Adipose tissue (tissue), 3 donors: Measurements from ENCODE around the gene CARMIL1. TPM values are rescaled to one million over a fixed set of nuclear protein-coding genes. Genes with fewer than 3 reads are reported as not detected.

ENCODE experiments used
- H3K27ac ChIP-seq: one replicate; pipeline ENCODE4 v1.5.1; 2013; ENCODE audit warnings: low read depth, low read length
- WGBS, 3 donors: extraction: QIAGEN DNeasy Blood & Tissue Kit; methylation state at CpG; one replicate each; pipeline ENCODE4 v1.1.7; 2013; 5-methylcytosine and 5-hydroxymethylcytosine counted together
- polyA plus RNA-seq, 3 donors: library from polyadenylated mRNA; stranded (reverse); fragments of 200-250 nt; gene quantifications; one replicate each; pipeline ENCODE4 v1.2.3, GENCODE V29; 2013
- donor health status: healthy with polysubstance abuse.
- donor health status: Bipolar disorder and iron deficiency.
- donor health status: healthy.

The CARMIL1 gene
- polyA plus RNA-seq, 3 donors = 3.0 to 24.6 (median 3.5) TPM

- 87 to 94% (median 88%) methylated on average over 4 of the region's 4 CpGs for WGBS, 3 donors
- no peak overlapping the region for H3K27ac ChIP-seq
Observed at GRCh38 chr6:25498505-25498904, 219.3 kb downstream of the CARMIL1 start.

- no peak overlapping the region for H3K27ac ChIP-seq
- 47 to 54% (median 49%) methylated on average over 3 of the region's 3 CpGs for WGBS, 3 donors
Observed at GRCh38 chr6:25499615-25500235, 220.6 kb downstream of the CARMIL1 start.

- no peak overlapping the region for H3K27ac ChIP-seq
- 94 to 97% (median 96%) methylated on average over 6 of the region's 6 CpGs for WGBS, 3 donors
Observed at GRCh38 chr6:25503686-25504085, 224.5 kb downstream of the CARMIL1 start.

- WGBS, 3 donors = 88 to 94% (median 90%) methylated on average over 4 of the region's 4 CpGs
- no peak overlapping the region for H3K27ac ChIP-seq
Observed at GRCh38 chr6:25504661-25505060, 225.5 kb downstream of the CARMIL1 start.

- WGBS, 3 donors = 70 to 94% (median 93%) methylated on average over 6 of the region's 6 CpGs
- H3K27ac ChIP-seq = no peak overlapping the region
Observed at GRCh38 chr6:25506020-25506419, 226.8 kb downstream of the CARMIL1 start.

GRCh38 chr6:25508051-25508450, 228.9 kb downstream of the CARMIL1 start:
- H3K27ac ChIP-seq = no peak overlapping the region
- WGBS, 3 donors = 63 to 95% (median 64%) methylated on average over 3 of the region's 3 CpGs

- WGBS, 3 donors = 38 to 86% (median 63%) methylated on average over 2 of the region's 2 CpGs
- no peak overlapping the region for H3K27ac ChIP-seq
Observed at GRCh38 chr6:25511376-25511775, 232.2 kb downstream of the CARMIL1 start.

- no peak overlapping the region for H3K27ac ChIP-seq
Observed at GRCh38 chr6:25512560-25512959, 233.4 kb downstream of the CARMIL1 start.

- no peak overlapping the region for H3K27ac ChIP-seq
Observed at GRCh38 chr6:25519856-25520255, 240.7 kb downstream of the CARMIL1 start.

GRCh38 chr6:25524542-25524941, 245.4 kb downstream of the CARMIL1 start:
- 65 to 79% (median 69%) methylated on average over 1 of the region's 1 CpG for WGBS, 3 donors
- H3K27ac ChIP-seq = no peak overlapping the region

- no peak overlapping the region for H3K27ac ChIP-seq
- WGBS, 3 donors = 64 to 82% (median 74%) methylated on average over 3 of the region's 3 CpGs
Observed at GRCh38 chr6:25525078-25525477, 245.9 kb downstream of the CARMIL1 start.

GRCh38 chr6:25534942-25535631, 255.9 kb downstream of the CARMIL1 start:
- WGBS, 3 donors = 93 to 94% (median 94%) methylated on average over 5 of the region's 5 CpGs
- H3K27ac ChIP-seq = no peak overlapping the region

- no peak overlapping the region for H3K27ac ChIP-seq
- 80 to 97% (median 92%) methylated on average over 4 of the region's 4 CpGs for WGBS, 3 donors
Observed at GRCh38 chr6:25535632-25536225, 256.6 kb downstream of the CARMIL1 start.

- 63 to 90% (median 64%) methylated on average over 4 of the region's 4 CpGs for WGBS, 3 donors
- H3K27ac ChIP-seq = no peak overlapping the region
Observed at GRCh38 chr6:25536781-25537180, 257.6 kb downstream of the CARMIL1 start.

- H3K27ac ChIP-seq = no peak overlapping the region
- WGBS, 3 donors = 42 to 89% (median 54%) methylated on average over 8 of the region's 8 CpGs
Observed at GRCh38 chr6:25537349-25538018, 258.3 kb downstream of the CARMIL1 start.

GRCh38 chr6:25541228-25541627, 262.1 kb downstream of the CARMIL1 start:
- 99 to 100% (median 100%) methylated on average over 1 of the region's 1 CpG for whole genome bisulfite sequencing, 3 donors
- H3K27ac ChIP-seq = no peak overlapping the region

GRCh38 chr6:25542984-25543910, 264.1 kb downstream of the CARMIL1 start:
- H3K27ac ChIP-seq = no peak overlapping the region
- WGBS, 3 donors = 24 to 38% (median 33%) methylated on average over 1 of the region's 1 CpG

- H3K27ac ChIP-seq = no peak overlapping the region
Observed at GRCh38 chr6:25544833-25545232, 265.7 kb downstream of the CARMIL1 start.
